Activated naive CD8-positive, alpha-beta T cell treated with anti-CD3 and anti-CD28 coated beads, Interleukin-2, amount 10 ng/mL, durations not matched to agents 7 days and 5 days (primary cell): ENCODE measurements around the gene FEZ2. TPM values are rescaled to one million over a fixed set of nuclear protein-coding genes. Genes with fewer than 3 reads are reported as not detected.
A peak's percentile ranks its signal among the peaks of the same experiment; 100 is the strongest.

Experiments
- ATAC-seq: fragments of 150-1000 bp; cut with Tn5 transposase; one replicate; pipeline ENCODE4 v1.10.0; 2021; ENCODE audit warnings: low read depth, moderate library complexity
- POLR2A ChIA-PET: fragments of 350-600 bp; sonication (Branson Sonifier 250); formaldehyde crosslinking; loops from one replicate; lab custom pipeline; 2021; ENCODE audit warnings: antibody characterized with exemption; lab: Charles Lee
- DNase-seq: peaks from one replicate; pipeline ENCODE4 v3.0.0; 2021
- H3K27ac Mint-ChIP-seq: one replicate; pipeline ENCODE4 v1.8.0; 2022; ENCODE audit warnings: mild to moderate bottlenecking, mixed read lengths
- H3K27me3 Mint-ChIP-seq: one replicate; pipeline ENCODE4 v1.8.0; 2022; ENCODE audit warnings: mild to moderate bottlenecking, moderate library complexity, mixed read lengths
- H3K36me3 Mint-ChIP-seq: one replicate; pipeline ENCODE4 v1.8.0; 2021; ENCODE audit warnings: mild to moderate bottlenecking, mixed read lengths
- H3K4me1 Mint-ChIP-seq: one replicate; pipeline ENCODE4 v1.8.0; 2021; ENCODE audit warnings: mixed read lengths
- H3K4me3 Mint-ChIP-seq: one replicate; pipeline ENCODE4 v1.8.0; 2022; ENCODE audit warnings: mild to moderate bottlenecking, moderate library complexity, mixed read lengths
- H3K9me3 Mint-ChIP-seq: one replicate; pipeline ENCODE4 v1.8.0; 2021; ENCODE audit warnings: mixed read lengths
- total RNA-seq, 2 experiments: library from RNA; stranded (reverse); gene quantifications; one replicate each; pipeline ENCODE4 v1.2.3, GENCODE V29; 2021

The FEZ2 gene, protein sequence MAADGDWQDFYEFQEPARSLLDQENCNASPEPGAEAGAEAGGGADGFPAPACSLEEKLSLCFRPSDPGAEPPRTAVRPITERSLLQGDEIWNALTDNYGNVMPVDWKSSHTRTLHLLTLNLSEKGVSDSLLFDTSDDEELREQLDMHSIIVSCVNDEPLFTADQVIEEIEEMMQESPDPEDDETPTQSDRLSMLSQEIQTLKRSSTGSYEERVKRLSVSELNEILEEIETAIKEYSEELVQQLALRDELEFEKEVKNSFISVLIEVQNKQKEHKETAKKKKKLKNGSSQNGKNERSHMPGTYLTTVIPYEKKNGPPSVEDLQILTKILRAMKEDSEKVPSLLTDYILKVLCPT
- total RNA-seq, result 10 to 100 TPM; 19.4 to 22.8 TPM

DNA sequence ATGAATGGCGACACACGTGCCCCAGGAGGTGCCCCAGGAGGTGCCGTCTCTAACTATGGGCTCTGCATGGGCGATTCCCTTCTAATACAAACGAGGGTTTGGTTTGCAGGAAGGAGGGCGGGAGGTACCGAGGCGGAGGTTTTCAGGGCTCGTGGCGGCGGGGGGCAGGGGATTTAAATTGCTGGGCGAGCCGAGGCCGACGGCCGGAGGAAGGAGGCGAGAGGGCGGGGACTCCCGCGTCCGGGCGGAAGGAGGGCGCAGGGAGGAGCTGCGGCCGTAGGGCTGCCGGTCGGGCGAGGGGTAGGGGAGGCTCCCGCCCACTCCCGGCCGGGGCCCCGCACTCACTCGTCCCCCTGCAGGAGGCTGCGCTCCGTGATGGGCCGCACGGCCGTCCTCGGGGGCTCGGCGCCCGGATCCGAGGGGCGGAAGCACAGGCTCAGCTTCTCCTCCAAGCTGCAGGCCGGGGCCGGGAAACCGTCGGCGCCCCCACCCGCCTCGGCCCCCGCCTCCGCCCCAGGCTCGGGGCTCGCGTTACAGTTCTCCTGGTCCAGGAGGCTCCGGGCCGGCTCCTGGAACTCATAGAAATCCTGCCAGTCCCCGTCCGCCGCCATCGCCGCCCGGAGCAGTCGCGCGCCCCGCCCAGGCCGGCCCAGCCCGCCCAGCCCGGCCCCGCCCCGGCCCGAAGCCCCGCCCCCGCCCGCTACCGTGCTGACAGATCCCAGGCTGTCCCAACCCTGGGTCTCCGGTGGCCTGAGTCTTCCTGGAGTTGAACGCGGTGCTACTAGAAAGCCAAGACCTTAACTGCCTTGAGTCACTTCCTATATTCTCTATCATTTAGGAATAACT is at the start of gene FEZ2:
Gene FEZ2 (minus strand): TSS at position 637 of the 846 bp plus-strand sequence. CDS start 26 bp downstream, at position 611.
- POLR2A ChIA-PET, result interaction anchor here (0.6 kb wide), 1 partner anchor 12 kb away, joined by 4 read pairs; no protein-coding TSS in a partner anchor
- peaks cover 10% of the 10 kb centered on the region for H3K36me3 Mint-ChIP-seq
- H3K4me3 Mint-ChIP-seq, result peak within 1 kb of the TSS; percentile 89
- H3K27ac Mint-ChIP-seq, result peak within 1 kb of the TSS; percentile 95
- peak; percentile 82 for DNase-seq
- H3K27me3 Mint-ChIP-seq, result no peaks in the 10 kb centered on the region
- no peaks in the 10 kb centered on the region for H3K9me3 Mint-ChIP-seq
- ATAC-seq, result peak; percentile 92
- H3K4me1 Mint-ChIP-seq, result peaks cover 15% of the 10 kb centered on the region

DNA sequence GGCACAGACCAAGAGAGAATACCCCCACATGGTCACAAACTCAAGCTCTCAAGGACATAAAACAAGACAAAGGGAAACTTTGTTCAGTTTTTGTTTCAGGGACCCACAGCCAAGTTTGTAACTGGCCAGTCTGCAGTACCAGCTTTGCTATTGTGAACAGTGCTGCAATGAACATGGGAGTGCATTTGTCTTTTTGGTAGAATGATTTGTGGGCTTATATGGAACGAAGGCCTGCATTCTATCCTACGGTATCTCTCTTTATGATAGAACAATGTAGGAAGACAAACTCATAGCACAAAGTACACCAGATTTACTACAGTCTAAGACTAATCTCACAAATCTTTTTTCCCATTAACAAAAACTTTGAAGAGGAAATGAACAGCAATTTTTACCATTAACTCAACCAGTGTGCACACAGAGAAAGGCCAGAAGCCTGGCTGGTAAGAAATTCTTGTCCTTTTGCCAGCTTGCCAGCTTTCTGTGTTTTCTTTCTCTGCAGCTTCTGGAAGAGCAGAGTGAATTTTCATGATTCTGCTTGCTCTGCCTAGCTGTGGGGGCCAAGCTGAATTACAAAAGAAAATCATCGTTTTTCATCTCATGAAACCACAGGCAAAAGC is 37.1 kb upstream of the FEZ2 start:
- Mint-ChIP-seq H3K36me3 (no peaks in the 10 kb centered on the region), H3K9me3 (peaks cover 1% of the 10 kb centered on the region), H3K27me3 (peaks cover 11% of the 10 kb centered on the region), H3K4me3 (no peak overlapping the region), H3K27ac (no peak overlapping the region), H3K4me1 (no peaks in the 10 kb centered on the region)
- ATAC-seq, result no peak
- POLR2A ChIA-PET, result no interaction called here
- no peak for DNase-seq

DNA sequence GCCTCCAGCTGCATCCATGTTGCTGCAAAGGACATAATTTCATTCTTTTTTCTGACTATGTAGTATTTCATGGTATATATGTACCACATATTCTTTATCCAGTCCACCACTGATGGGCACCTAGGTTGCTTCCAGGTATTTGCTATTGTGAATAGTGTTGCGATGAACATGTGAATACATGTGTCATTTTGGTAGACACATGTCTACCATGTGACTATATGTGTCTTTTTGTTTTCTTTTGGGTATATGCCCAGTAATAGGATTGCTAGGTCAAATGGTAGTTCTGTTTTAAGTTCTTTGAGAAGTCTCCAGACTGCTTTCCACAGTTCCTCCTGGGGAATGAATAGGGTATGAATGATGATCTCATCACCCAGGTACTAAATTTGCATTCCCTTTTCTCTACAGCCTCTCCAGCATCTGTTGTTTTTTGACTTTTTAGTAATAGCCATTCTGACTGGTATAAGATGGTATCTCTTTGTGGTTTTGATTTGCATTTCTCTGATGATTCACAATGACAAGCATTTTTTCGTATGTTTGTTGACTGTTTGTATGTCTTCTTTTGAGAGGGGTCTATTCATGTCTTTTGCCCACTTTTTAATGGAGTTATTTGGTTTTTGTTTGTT is 35.6 kb upstream of the FEZ2 start:
- Mint-ChIP-seq H3K36me3 (no peaks in the 10 kb centered on the region), H3K4me1 (no peaks in the 10 kb centered on the region), H3K4me3 (no peak overlapping the region), H3K9me3 (peaks cover 1% of the 10 kb centered on the region), H3K27ac (no peak overlapping the region), H3K27me3 (peaks cover 7% of the 10 kb centered on the region)
- DNase-seq (no peak), ATAC-seq (no peak)
- POLR2A ChIA-PET, result no interaction called here

DNA sequence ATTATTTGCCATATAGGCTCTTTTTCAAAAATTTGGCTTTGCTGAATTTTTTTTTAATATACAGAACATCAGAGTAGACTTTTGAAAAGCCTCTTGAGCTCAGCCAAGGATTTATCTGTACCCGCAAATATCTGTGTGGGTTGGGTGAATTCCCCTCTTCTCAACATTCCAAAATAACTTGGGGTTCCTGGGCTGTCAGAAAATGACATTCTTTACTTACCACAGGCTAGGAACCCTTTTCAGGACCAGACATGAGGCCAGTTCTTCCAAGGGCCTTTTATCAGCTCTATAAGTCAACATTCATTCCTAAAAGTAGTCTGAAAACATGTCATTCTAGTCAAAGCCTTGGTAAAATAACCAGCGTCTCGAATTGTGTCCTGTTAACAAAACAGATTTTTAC is 28.8 kb upstream of the FEZ2 start:
- Mint-ChIP-seq H3K36me3 (no peaks in the 10 kb centered on the region), H3K4me3 (no peak overlapping the region), H3K9me3 (peaks cover 2% of the 10 kb centered on the region), H3K4me1 (no peaks in the 10 kb centered on the region), H3K27ac (no peak overlapping the region), H3K27me3 (peaks cover 7% of the 10 kb centered on the region)
- ATAC-seq, result no peak
- POLR2A ChIA-PET, result no interaction called here
- DNase-seq, result no peak

DNA sequence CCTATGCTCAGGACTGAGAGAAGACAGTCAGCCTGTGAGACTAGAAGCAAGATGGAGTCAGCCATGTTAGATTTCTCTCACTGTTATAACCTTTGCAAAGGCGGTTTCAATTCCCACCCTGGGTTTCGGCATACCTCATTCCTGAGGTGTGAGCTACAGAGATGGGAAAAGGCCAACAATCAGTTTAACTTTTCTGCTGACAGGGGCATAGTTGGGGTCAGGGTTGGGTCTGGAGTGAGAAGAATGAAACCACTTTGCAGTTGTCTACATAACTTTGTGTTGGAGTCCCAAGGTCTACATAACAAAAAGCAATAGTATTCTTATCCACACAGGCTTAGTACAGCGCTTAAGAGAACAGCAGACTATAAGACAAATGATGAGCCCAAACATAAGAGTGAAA is 28.1 kb upstream of the FEZ2 start:
- Mint-ChIP-seq H3K4me3 (no peak overlapping the region), H3K27ac (no peak overlapping the region), H3K9me3 (peaks cover 2% of the 10 kb centered on the region), H3K36me3 (no peaks in the 10 kb centered on the region), H3K4me1 (no peaks in the 10 kb centered on the region), H3K27me3 (peaks cover 7% of the 10 kb centered on the region)
- DNase-seq (no peak), ATAC-seq (no peak)
- POLR2A ChIA-PET, result interaction anchor here (0.7 kb wide), 1 partner anchor 169 kb away, joined by 3 read pairs; no protein-coding TSS in a partner anchor

DNA sequence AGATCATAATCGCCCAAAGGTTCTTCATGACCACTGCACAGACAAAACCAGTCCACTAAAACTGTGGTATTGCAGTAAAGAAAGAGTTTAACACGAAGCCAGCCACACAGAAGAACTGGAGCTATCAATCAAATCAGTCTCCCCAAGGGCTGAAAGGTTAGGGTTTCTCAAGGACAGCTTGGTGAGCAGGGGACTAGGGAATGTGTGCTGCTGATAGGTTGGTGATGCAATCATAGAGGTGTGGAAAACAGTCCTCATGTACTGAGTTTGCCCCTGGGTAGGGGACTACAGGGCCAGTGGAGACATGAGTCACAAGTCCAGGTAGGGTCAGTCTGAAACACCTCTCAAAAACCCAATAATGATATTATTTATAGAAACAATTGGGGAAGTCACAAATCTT is 27.3 kb upstream of the FEZ2 start:
- no peak overlapping the region for H3K4me3 Mint-ChIP-seq

DNA sequence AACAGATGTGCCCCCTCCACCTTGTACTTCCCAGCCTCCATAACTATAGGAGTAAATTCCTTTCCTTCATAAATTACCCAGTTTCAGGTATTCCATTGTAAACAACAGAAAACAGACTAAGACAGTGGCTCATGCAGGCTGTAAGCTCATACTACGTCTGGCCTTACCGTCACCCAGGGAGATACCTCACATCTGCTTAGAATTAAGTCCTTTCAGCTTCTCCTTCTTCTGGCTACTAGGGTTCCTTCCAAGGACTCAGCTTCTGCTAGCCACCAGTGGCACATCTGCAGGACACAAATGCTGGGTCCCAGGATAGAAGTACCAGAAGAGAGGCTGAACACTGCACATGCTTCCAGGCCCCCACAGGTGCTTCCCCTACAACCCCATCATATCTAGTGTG is 22.4 kb upstream of the FEZ2 start:
- ATAC-seq (no peak), DNase-seq (no peak)
- H3K4me3 Mint-ChIP-seq, result no peak overlapping the region
- H3K36me3 Mint-ChIP-seq, result no peaks in the 10 kb centered on the region
- peaks cover 8% of the 10 kb centered on the region for H3K27me3 Mint-ChIP-seq
- no peak overlapping the region for H3K27ac Mint-ChIP-seq
- H3K4me1 Mint-ChIP-seq, result no peaks in the 10 kb centered on the region
- peaks cover 1% of the 10 kb centered on the region for H3K9me3 Mint-ChIP-seq
- POLR2A ChIA-PET, result no interaction called here

More for the DNA sequence above, 27.3 kb upstream of the FEZ2 start:
- POLR2A ChIA-PET, result no interaction called here
- no peak for ATAC-seq
- no peaks in the 10 kb centered on the region for H3K36me3 Mint-ChIP-seq
- H3K9me3 Mint-ChIP-seq, result peaks cover 2% of the 10 kb centered on the region
- H3K4me1 Mint-ChIP-seq, result no peaks in the 10 kb centered on the region
- DNase-seq, result no peak
- H3K27ac Mint-ChIP-seq, result no peak overlapping the region
- H3K27me3 Mint-ChIP-seq, result peaks cover 5% of the 10 kb centered on the region

DNA sequence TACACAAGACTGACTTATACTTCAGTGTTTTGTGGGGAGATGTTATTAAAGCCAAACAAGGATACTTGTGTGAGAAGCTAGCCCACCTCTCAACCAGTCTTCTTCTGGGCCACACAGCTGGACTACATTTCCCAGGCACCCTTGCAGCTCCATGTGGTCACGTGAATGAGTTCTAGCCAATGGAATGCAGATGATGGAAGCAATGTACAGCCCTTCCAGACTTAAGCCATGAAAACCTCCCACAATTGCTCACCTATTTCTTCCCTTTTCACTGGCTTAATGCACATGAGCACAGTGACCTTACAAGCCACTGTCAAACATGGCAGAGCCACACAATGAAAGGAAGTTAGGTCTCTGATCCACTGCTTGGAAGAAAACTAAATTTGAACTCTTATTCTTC is 20.4 kb upstream of the FEZ2 start:
- peak; percentile 42 for ATAC-seq
- Mint-ChIP-seq H3K36me3 (no peaks in the 10 kb centered on the region), H3K9me3 (no peaks in the 10 kb centered on the region), H3K27ac (no peak overlapping the region), H3K4me3 (no peak overlapping the region), H3K27me3 (peaks cover 9% of the 10 kb centered on the region), H3K4me1 (no peaks in the 10 kb centered on the region)
- DNase-seq, result no peak
- POLR2A ChIA-PET, result no interaction called here

DNA sequence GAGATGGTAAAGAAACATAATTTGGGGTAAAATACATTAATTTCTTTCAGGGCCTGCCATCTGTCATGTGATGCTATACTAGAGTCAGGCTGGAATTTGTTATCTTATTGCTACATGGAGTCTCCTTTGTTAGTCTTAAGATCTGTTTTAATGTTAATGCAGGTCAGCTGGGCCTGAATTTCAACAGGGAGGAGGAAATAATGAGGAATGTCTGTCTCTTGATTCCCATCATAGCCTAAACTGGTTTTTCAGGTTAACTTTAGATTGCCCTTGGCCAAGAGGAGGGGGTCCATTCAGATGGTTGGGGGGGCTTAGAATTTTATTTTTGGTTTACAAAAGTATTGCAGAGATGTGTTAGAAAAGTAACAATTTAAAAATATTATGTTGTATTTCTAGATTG is 19.0 kb upstream of the FEZ2 start:
- POLR2A ChIA-PET, result no interaction called here

DNA sequence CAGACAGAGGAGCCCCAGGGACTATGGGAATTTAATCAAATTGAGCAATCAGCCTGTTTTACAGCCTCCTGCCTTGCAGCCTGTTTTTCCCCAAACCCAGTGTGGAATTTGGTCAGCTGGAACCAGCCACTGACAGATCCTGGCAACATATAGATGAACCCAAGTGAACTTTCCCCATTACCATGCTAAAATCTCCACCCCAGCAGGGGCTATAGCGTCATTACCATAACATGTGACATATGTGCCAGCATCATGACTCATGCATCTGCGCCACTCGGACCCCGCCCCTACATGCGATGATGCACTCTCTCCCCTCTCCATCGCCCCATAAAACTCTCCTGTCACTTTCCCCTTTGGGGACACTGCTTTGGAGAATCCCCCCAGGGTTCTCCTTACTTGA is 17.3 kb upstream of the FEZ2 start:
- DNase-seq (no peak), ATAC-seq (no peak)
- Mint-ChIP-seq H3K36me3 (no peaks in the 10 kb centered on the region), H3K27me3 (peaks cover 7% of the 10 kb centered on the region), H3K9me3 (no peaks in the 10 kb centered on the region), H3K4me1 (peaks cover 2% of the 10 kb centered on the region), H3K27ac (no peak overlapping the region), H3K4me3 (no peak overlapping the region)
- POLR2A ChIA-PET, result no interaction called here

More for the DNA sequence above, 19.0 kb upstream of the FEZ2 start:
- Mint-ChIP-seq H3K9me3 (no peaks in the 10 kb centered on the region), H3K27ac (no peak overlapping the region), H3K36me3 (no peaks in the 10 kb centered on the region), H3K4me1 (no peaks in the 10 kb centered on the region), H3K27me3 (peaks cover 5% of the 10 kb centered on the region), H3K4me3 (no peak overlapping the region)
- ATAC-seq (no peak), DNase-seq (no peak)

DNA sequence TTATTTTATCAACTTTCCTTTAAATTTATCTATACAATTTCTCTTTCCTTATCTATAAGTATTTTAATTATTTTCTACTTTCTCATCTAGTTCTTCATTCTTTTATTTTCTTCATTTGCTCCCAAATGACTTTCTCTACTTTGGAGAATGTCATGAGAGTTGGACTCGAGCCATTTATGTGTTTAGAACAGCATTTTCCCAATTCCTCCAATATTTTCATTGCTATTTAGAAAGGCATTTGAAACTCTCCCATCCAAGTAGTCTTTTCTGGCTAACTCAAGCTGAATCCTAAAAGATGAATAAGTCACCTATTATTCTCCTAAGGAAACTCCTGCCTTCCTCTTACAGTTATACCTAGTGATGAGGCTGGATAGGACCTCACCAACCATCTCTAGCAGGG is 15.8 kb upstream of the FEZ2 start:
- Mint-ChIP-seq H3K36me3 (no peaks in the 10 kb centered on the region), H3K4me3 (no peak overlapping the region), H3K27ac (no peak overlapping the region), H3K27me3 (peaks cover 7% of the 10 kb centered on the region), H3K4me1 (peaks cover 2% of the 10 kb centered on the region), H3K9me3 (no peaks in the 10 kb centered on the region)
- no peak for DNase-seq
- ATAC-seq, result no peak
- POLR2A ChIA-PET, result no interaction called here

DNA sequence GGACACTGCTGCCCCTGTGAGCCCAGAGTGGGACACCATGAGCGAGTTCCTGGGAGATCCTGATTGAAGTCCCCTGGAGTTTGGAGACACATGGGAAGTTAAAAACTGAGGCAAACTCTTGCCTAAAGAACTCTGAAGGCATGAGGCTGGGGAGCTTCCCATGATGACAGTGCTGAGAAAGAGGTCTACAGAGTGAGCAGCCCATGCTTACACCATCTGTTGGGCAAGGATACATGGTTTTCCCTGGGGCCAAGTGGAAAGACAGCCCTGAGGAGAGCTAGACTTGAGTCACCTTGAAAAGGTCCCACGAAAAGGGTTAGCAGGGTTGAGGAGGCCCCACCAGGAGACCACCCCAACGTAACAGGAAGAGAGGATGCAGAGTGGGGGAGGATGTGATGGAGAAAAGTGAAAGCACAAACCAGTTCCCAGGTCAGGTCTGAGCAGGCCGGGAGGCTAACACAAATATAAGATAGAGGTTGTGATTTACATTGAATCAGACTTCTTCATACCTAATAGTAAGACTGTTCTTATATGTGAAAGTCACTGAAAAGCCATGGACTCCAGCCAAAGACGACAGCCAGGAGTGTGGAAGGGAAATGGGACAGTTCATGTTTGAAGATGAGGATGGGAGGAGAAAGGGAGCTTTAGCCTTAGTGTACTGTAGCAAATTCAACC is 13.5 kb upstream of the FEZ2 start:
- H3K36me3 Mint-ChIP-seq, result no peaks in the 10 kb centered on the region
- POLR2A ChIA-PET, result no interaction called here
- peaks cover 2% of the 10 kb centered on the region for H3K4me1 Mint-ChIP-seq
- no peak overlapping the region for H3K27ac Mint-ChIP-seq
- H3K4me3 Mint-ChIP-seq, result no peak overlapping the region
- DNase-seq, result no peak
- ATAC-seq, result no peak
- H3K9me3 Mint-ChIP-seq, result no peaks in the 10 kb centered on the region
- H3K27me3 Mint-ChIP-seq, result peaks cover 10% of the 10 kb centered on the region
